ENCODE results near the gene RAI1. TPM values are rescaled to one million over a fixed set of nuclear protein-coding genes. Genes with fewer than 3 reads are reported as not detected.

The RAI1 gene
- total and polyA plus RNA-seq, 2 of the 8 experiments (the other 6 are each of a cell fraction or from before 2014, with no cell fraction given), result 0.39 to 1.2 TPM

DNA sequence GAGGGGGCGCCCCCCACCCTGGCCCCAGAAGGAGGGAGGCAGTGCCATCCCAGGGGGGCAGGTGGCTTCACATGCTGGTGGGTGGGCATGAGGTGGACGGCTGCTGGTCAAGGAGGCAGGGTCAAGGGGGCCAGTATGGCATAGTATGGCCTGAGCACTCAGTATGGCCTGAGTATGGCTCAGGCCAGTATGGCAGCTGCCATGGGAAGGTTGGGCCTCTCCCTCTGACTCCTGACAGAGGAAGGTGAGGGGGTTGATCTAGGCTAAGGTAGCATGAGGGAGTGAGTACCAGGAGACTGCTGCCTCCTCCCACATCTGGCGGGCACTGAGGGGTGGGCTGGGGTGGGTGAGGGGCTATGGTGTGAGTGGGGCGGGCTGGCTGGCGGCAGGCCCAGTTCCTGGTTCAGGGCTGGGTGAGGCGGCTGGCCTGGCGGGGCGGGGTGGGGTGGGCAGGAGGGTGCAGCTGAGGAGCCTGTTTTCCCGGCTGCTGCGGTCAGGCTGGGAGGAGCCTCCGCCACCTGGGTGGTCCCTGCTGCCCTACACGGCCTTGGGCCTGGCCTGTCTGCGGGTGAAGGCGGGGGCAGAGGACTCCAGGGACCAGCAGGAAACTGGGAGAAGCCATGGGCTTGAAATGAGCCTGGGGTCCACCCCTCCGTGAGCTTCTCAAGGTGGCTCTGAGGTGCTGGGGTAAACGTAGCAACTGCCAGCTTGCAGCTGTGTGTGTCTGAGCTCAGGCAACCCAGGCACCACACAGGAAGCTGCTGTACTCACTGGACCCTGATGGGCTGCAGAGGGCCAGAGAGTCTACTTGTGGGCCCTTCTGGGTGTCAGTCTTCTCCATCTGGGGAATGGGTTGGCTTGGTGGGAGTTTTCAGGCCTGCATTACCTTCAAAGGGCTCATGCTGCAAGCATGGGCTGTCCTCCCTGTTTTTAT is 57.0 kb downstream of the RAI1 start:
- DNase-seq (ENCODE audit: low read depth in 1 of 2, low spot score in 2 of 2), result peak in 1 of 2 experiments; percentile 69
- Histone ChIP-seq H3K4ac (replicated peaks; ENCODE audit: insufficient read length, low read depth, low read length) (peak overlapping the region; percentile 35), H3K18ac (ENCODE audit: extremely low read depth, low read length) (peak overlapping the region; percentile 81; the same call in 1 of the 2 replicates), H4K5ac (ENCODE audit: insufficient read length, low read depth, low read length) (no peak overlapping the region), H2BK120ac (replicated peaks; ENCODE audit: low read depth, low read length) (no peak overlapping the region), H3K23ac (ENCODE audit: insufficient read length) (no peak overlapping the region), H4K8ac (ENCODE audit: extremely low read depth, insufficient read depth, low read length) (no peak overlapping the region; the same call in 1 of the 2 replicates), H2BK20ac (ENCODE audit: low read length) (peak overlapping the region; percentile 82; the same call in 1 of the 2 replicates), H4K20me1 (replicated peaks in 1 of 2; ENCODE audit: control insufficient read depth in 1 of 2, insufficient read depth in 2 of 2, low read length in 2 of 2) (no peaks in the 10 kb centered on the region), H3K4me3 (ENCODE audit: extremely low read depth in 1 of 4, insufficient read depth in 2 of 4, low read depth in 3 of 4, low read length in 4 of 4) (no peak overlapping the region), H3K27me3 (replicated peaks in 1 of 4; ENCODE audit: control insufficient read depth in 3 of 4, extremely low read depth in 1 of 4, insufficient read depth in 3 of 4, low read length in 3 of 4) (peaks cover 0 to 15% (median 6%) of the 10 kb centered on the region in 4 experiments; a peak in 5 of 7 replicates), H2AK5ac (ENCODE audit: low read depth, low read length) (no peak overlapping the region), H3K79me1 (ENCODE audit: low read depth, low read length) (no peaks in the 10 kb centered on the region), H2BK12ac (ENCODE audit: low read depth, low read length) (peak overlapping the region; percentile 52; the same call in 1 of the 2 replicates), H2BK5ac (ENCODE audit: low read depth, low read length) (0 out of 2 replicates have a peak overlapping the region, but pooled peaks have one; percentile 21), H4K91ac (replicated peaks; ENCODE audit: insufficient read length, low read length) (peak overlapping the region; percentile 79), H2AFZ (ENCODE audit: low read length) (no peak overlapping the region), H3K4me2 (ENCODE audit: insufficient read depth in 1 of 2, low read depth in 2 of 2, low read length in 2 of 2) (peak overlapping the region in 1 of 2 experiments; percentile 45; a peak in 1 of 4 replicates), H3K79me2 (ENCODE audit: control insufficient read depth in 1 of 2, insufficient read depth in 2 of 2, low read length in 2 of 2) (no peaks in the 10 kb centered on the region), H3K27ac (ENCODE audit: low read depth, low read length) (no peak overlapping the region), H3K36me3 (ENCODE audit: control insufficient read depth in 2 of 4, insufficient read depth in 4 of 4, low read length in 3 of 4) (no peaks in the 10 kb centered on the region), H3K14ac (ENCODE audit: insufficient read length) (no peak overlapping the region), H3K23me2 (ENCODE audit: low read depth, low read length) (no peaks in the 10 kb centered on the region), H3K56ac (replicated peaks; ENCODE audit: insufficient read length, low read depth, low read length) (no peak overlapping the region), H3K4me1 (replicated peaks in 1 of 4; ENCODE audit: control insufficient read depth in 3 of 4, insufficient read depth in 4 of 4, low read length in 3 of 4) (peaks cover 7 to 39% (median 29%) of the 10 kb centered on the region in 4 experiments), H3K9ac (replicated peaks in 1 of 4; ENCODE audit: extremely low read depth in 1 of 4, low read depth in 3 of 4, low read length in 3 of 4) (no peak overlapping the region), H3K9me3 (ENCODE audit: insufficient read depth in 2 of 2, low read depth in 1 of 2, low read length in 1 of 2) (no peaks in the 10 kb centered on the region), H2BK15ac (ENCODE audit: low read length) (no peak overlapping the region)
- ChIA-PET CTCF (ENCODE audit: partially characterized antibody) (interaction anchor here (0.9 to 6.1 kb wide), 7 partner anchors 10 to 121 kb away, joined by 3 to 79 read pairs (median 5); partner anchors contain the start of gene RAI1), POLR2A (ENCODE audit: partially characterized antibody) (interaction anchor here (1.2 to 3.8 kb wide), 4 partner anchors 11 to 98 kb away, joined by 3 to 13 read pairs (median 4); partner anchors contain the start of gene SREBF1)
- TF ChIP-seq SP1 (IDR thresholded peaks at IDR 0.05; ENCODE audit: low read depth, low read length) (no peak), KDM1A (IDR thresholded peaks at IDR 0.05; ENCODE audit: borderline replicate concordance, low read length) (peak; percentile 27; the same call in 1 of the 2 replicates), BRCA1 (IDR thresholded peaks at IDR 0.05; ENCODE audit: low read depth, low read length) (no peak)
- 53% methylated on average over 11 of the region's 16 CpGs; no CpG with 5 or more reads in 1 of the 2 experiments for WGBS, 2 experiments (ENCODE audit: extremely low coverage in 1 of 2, insufficient coverage in 1 of 2, insufficient read length in 1 of 2, insufficient replicate concordance in 2 of 2, low coverage in 1 of 2, low lambda C conversion rate in 2 of 2, missing lambda C conversion rate in 1 of 2)
- no peak for FAIRE-seq

All from H1 (cell line).